T-cell (primary cell): ENCODE measurements around the gene MAMDC2. TPM values are rescaled to one million over a fixed set of nuclear protein-coding genes. Genes with fewer than 3 reads are reported as not detected.
A peak's percentile ranks its signal among the peaks of the same experiment; 100 is the strongest.

Experiments
- ATAC-seq, 4 experiments: fragments of 200-7000 bp in 3 of 4; fragments of 150-1000 bp in 1 of 4; cut with Tn5 transposase; replicated peaks in 1 of 4; 1 replicate in 3 of 4; 2 replicates in 1 of 4; pipeline ENCODE4 v1.10.0; 2021; ENCODE audit warnings: moderate library complexity in 3 of 4, mild to moderate bottlenecking in 2 of 4, moderate number of reproducible peaks in 1 of 4
- CTCF ChIA-PET, 2 donors: fragments of 300-600 bp; sonication (Branson Sonifier 250); formaldehyde crosslinking; loops; one replicate each; lab custom pipeline; 2022; ENCODE audit warnings: antibody characterized with exemption in 2 of 2; lab: Charles Lee
- POLR2A ChIA-PET, 2 donors: fragments of 300-600 bp; sonication (Branson Sonifier 250); formaldehyde crosslinking; loops; one replicate each; lab custom pipeline; 2022; ENCODE audit warnings: antibody characterized with exemption in 2 of 2; lab: Charles Lee
- DNase-seq, 35 experiments: peaks; one replicate each; pipeline versions ENCODE4 v3.0.0 to v3.0.0-alpha.2; 2013 to 2023
- H3K27ac ChIP-seq: one replicate; pipeline ENCODE4 v1.5.1; 2013; ENCODE audit warnings: low read length
- H3K27me3 ChIP-seq, 2 experiments: replicated peaks in 1 of 2; 1 replicate in 1 of 2; 2 replicates in 1 of 2; pipeline versions ENCODE4 v1.6.1 to v1.7.0; 2013; ENCODE audit warnings: low read length in 1 of 2, mixed read lengths in 1 of 2; ENCODE audit not compliant: control insufficient read depth in 2 of 2, insufficient read depth in 2 of 2; ENCODE audit errors: extremely low read depth in 1 of 2
- H3K36me3 ChIP-seq, 2 donors: 1 replicate in 1 of 2; 2 replicates in 1 of 2; pipeline versions ENCODE4 v1.6.1 to v1.7.0; 2013; ENCODE audit warnings: low read length in 1 of 2; ENCODE audit not compliant: control insufficient read depth in 2 of 2, insufficient read depth in 1 of 2; ENCODE audit errors: extremely low read depth in 1 of 2
- H3K4me1 ChIP-seq, 2 experiments: 1 replicate in 1 of 2; 2 replicates in 1 of 2; pipeline versions ENCODE4 v1.6.1 to v1.7.0; 2013; ENCODE audit warnings: low read length in 2 of 2, mixed read lengths in 1 of 2; ENCODE audit not compliant: insufficient read depth in 2 of 2, control insufficient read depth in 1 of 2; ENCODE audit errors: extremely low read depth in 1 of 2
- H3K4me3 ChIP-seq, 2 donors: 1 replicate in 1 of 2; 2 replicates in 1 of 2; pipeline versions ENCODE4 v1.5.1 to v1.7.0; 2013; ENCODE audit warnings: mild to moderate bottlenecking in 2 of 2, low read length in 1 of 2, moderate library complexity in 1 of 2; ENCODE audit not compliant: control insufficient read depth in 1 of 2; ENCODE audit errors: extremely low read depth in 1 of 2
- H3K9me3 ChIP-seq: 2 replicates; pipeline ENCODE4 v1.7.0; 2013
- H3K27ac Mint-ChIP-seq, 2 donors: one replicate each; pipeline ENCODE4 v1.8.0; 2020 to 2021; ENCODE audit warnings: mild to moderate bottlenecking in 2 of 2, mixed read lengths in 2 of 2
- H3K27me3 Mint-ChIP-seq, 2 donors: one replicate each; pipeline ENCODE4 v1.8.0; 2021 to 2022; ENCODE audit warnings: mixed read lengths in 2 of 2
- H3K36me3 Mint-ChIP-seq: one replicate; pipeline ENCODE4 v1.8.0; 2021; ENCODE audit warnings: mixed read lengths
- H3K4me1 Mint-ChIP-seq, 3 donors: one replicate each; pipeline ENCODE4 v1.8.0; 2020 to 2022; ENCODE audit warnings: mixed read lengths in 3 of 3, mild to moderate bottlenecking in 1 of 3
- H3K4me3 Mint-ChIP-seq, 3 donors: one replicate each; pipeline ENCODE4 v1.8.0; 2020 to 2022; ENCODE audit warnings: mild to moderate bottlenecking in 3 of 3, mixed read lengths in 3 of 3, moderate library complexity in 3 of 3
- H3K9me3 Mint-ChIP-seq, 3 donors: one replicate each; pipeline ENCODE4 v1.8.0; 2020 to 2022; ENCODE audit warnings: mixed read lengths in 3 of 3
- WGBS: methylation state at CpG from one replicate; pipeline ENCODE4 v1.1.5; 2013; ENCODE audit warnings: missing lambda C conversion rate; ENCODE audit not compliant: insufficient coverage; 5-methylcytosine and 5-hydroxymethylcytosine counted together
- total RNA-seq, 35 experiments: library from RNA in 6 of 35; stranded (reverse) in 6 of 35; fragments of 120-200 nt in 1 of 35; gene quantifications; one replicate each; pipeline versions ENCODE4 v1.2.1 to v1.2.4 and lab custom pipeline; 2013 to 2026

Gene MAMDC2, protein sequence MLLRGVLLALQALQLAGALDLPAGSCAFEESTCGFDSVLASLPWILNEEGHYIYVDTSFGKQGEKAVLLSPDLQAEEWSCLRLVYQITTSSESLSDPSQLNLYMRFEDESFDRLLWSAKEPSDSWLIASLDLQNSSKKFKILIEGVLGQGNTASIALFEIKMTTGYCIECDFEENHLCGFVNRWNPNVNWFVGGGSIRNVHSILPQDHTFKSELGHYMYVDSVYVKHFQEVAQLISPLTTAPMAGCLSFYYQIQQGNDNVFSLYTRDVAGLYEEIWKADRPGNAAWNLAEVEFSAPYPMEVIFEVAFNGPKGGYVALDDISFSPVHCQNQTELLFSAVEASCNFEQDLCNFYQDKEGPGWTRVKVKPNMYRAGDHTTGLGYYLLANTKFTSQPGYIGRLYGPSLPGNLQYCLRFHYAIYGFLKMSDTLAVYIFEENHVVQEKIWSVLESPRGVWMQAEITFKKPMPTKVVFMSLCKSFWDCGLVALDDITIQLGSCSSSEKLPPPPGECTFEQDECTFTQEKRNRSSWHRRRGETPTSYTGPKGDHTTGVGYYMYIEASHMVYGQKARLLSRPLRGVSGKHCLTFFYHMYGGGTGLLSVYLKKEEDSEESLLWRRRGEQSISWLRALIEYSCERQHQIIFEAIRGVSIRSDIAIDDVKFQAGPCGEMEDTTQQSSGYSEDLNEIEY
- total RNA-seq (under 1 TPM in 3 of 5 donors, not detected in 2; 0.09 to 0.19 (median 0.12) TPM), total RNA-seq (lab: John Stamatoyannopoulos, UW) (0 to 0.55 (median 0.05) reads per million in 29 experiments)
- total RNA-seq (2013), result 0.11 TPM

GRCh38 chr9:70043689-70044489, at the start of gene MAMDC2:
Gene MAMDC2 (plus strand): TSS chr9:70043848. CDS start chr9:70044198, 350 bp downstream.
- no peak within 1 kb of the TSS for H3K27ac ChIP-seq
- peak in 1 of 4 experiments; percentile 12 for ATAC-seq
- no peak within 1 kb of the TSS for H3K27ac Mint-ChIP-seq
- POLR2A ChIA-PET, result no interaction called here
- H3K36me3 ChIP-seq, result no peaks in the 10 kb centered on the region
- no peak within 1 kb of the TSS for H3K4me3 ChIP-seq
- H3K27me3 Mint-ChIP-seq, result peaks cover 59 to 60% of the 10 kb centered on the region in 2 donors
- CTCF ChIA-PET, result interaction anchor here in 1 of 2 donors (0.7 kb wide), 1 partner anchor 206 kb away, joined by 4 read pairs; no protein-coding TSS in a partner anchor
- peaks cover 7 to 46% of the 10 kb centered on the region in 2 experiments for H3K27me3 ChIP-seq
- no peaks in the 10 kb centered on the region for H3K9me3 Mint-ChIP-seq
- H3K4me1 Mint-ChIP-seq, result peaks cover 6 to 11% (median 8%) of the 10 kb centered on the region in 3 donors
- peak within 1 kb of the TSS; percentile 47 to 72 (median 62) for H3K4me3 Mint-ChIP-seq
- WGBS, result 7% methylated on average over 42 of the region's 55 CpGs
- H3K9me3 ChIP-seq, result no peaks in the 10 kb centered on the region
- H3K4me1 ChIP-seq, result peaks cover 0 to 8% of the 10 kb centered on the region in 2 experiments
- no peak for DNase-seq
- H3K36me3 Mint-ChIP-seq, result no peaks in the 10 kb centered on the region

GRCh38 chr9:69995846-69996245, 47.8 kb upstream of the MAMDC2 start:
- no peak overlapping the region for H3K4me3 ChIP-seq
- no peak overlapping the region for H3K4me3 Mint-ChIP-seq
- H3K27ac Mint-ChIP-seq, result no peak overlapping the region
- no peaks in the 10 kb centered on the region for H3K9me3 ChIP-seq
- no peak for DNase-seq
- peaks cover 4 to 13% of the 10 kb centered on the region in 2 donors for H3K27me3 Mint-ChIP-seq
- H3K4me1 Mint-ChIP-seq, result no peaks in the 10 kb centered on the region
- no peaks in the 10 kb centered on the region for H3K9me3 Mint-ChIP-seq
- ChIA-PET POLR2A (no interaction called here), CTCF (no interaction called here)
- no peak for ATAC-seq
- WGBS, result 82% methylated on average over 1 of the region's 1 CpG
- no peaks in the 10 kb centered on the region for H3K36me3 ChIP-seq
- no peaks in the 10 kb centered on the region for H3K4me1 ChIP-seq
- H3K27me3 ChIP-seq, result no peaks in the 10 kb centered on the region
- no peaks in the 10 kb centered on the region for H3K36me3 Mint-ChIP-seq
- no peak overlapping the region for H3K27ac ChIP-seq

- POLR2A ChIA-PET, result no interaction called here
- ATAC-seq (no peak), DNase-seq (no peak)
- WGBS, result 60% methylated on average over 1 of the region's 2 CpGs
- no peaks in the 10 kb centered on the region for H3K36me3 Mint-ChIP-seq
- no peaks in the 10 kb centered on the region for H3K9me3 Mint-ChIP-seq
- peaks cover 4 to 15% of the 10 kb centered on the region in 2 donors for H3K27me3 Mint-ChIP-seq
- no peaks in the 10 kb centered on the region for H3K27me3 ChIP-seq
- no peaks in the 10 kb centered on the region for H3K4me1 ChIP-seq
- no peak overlapping the region for H3K27ac ChIP-seq
- H3K9me3 ChIP-seq, result no peaks in the 10 kb centered on the region
- CTCF ChIA-PET, result no interaction called here
- no peak overlapping the region for H3K4me3 Mint-ChIP-seq
- H3K4me3 ChIP-seq, result no peak overlapping the region
- no peaks in the 10 kb centered on the region for H3K4me1 Mint-ChIP-seq
- no peak overlapping the region for H3K27ac Mint-ChIP-seq
- H3K36me3 ChIP-seq, result no peaks in the 10 kb centered on the region
Observed at GRCh38 chr9:69996967-69997366, 46.7 kb upstream of the MAMDC2 start.

DNA sequence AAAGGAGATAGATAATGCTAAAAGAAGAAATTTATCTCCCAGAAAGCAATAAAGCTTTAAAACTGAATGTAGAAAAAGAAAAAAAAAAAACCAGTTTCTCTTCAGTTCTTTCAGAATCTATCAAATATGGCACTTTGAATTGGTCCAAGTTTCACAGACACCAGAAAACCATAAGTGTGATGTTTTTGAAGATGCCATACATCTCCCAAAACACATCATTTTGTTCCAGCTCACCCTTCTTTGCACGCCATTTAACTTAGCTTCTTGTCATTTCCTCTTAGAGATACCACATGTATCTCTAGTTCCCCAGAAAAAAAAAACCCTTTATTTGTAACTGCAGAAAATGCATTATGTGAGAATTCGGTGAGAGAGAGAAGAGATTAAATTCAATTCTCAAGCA, 46.1 kb upstream of the MAMDC2 start:
- H3K9me3 ChIP-seq, result no peaks in the 10 kb centered on the region
- H3K36me3 Mint-ChIP-seq, result no peaks in the 10 kb centered on the region
- no peaks in the 10 kb centered on the region for H3K4me1 Mint-ChIP-seq
- no peak overlapping the region for H3K27ac ChIP-seq
- no peaks in the 10 kb centered on the region for H3K36me3 ChIP-seq
- no peak overlapping the region for H3K27ac Mint-ChIP-seq
- no peaks in the 10 kb centered on the region for H3K4me1 ChIP-seq
- no peak overlapping the region for H3K4me3 ChIP-seq
- H3K27me3 Mint-ChIP-seq, result peaks cover 4 to 15% of the 10 kb centered on the region in 2 donors
- no peak for ATAC-seq
- no CpG with 5 or more reads among the region's 2 CpGs for WGBS
- H3K27me3 ChIP-seq, result no peaks in the 10 kb centered on the region
- CTCF ChIA-PET, result no interaction called here
- DNase-seq, result no peak
- no peak overlapping the region for H3K4me3 Mint-ChIP-seq
- H3K9me3 Mint-ChIP-seq, result no peaks in the 10 kb centered on the region
- POLR2A ChIA-PET, result no interaction called here

DNA sequence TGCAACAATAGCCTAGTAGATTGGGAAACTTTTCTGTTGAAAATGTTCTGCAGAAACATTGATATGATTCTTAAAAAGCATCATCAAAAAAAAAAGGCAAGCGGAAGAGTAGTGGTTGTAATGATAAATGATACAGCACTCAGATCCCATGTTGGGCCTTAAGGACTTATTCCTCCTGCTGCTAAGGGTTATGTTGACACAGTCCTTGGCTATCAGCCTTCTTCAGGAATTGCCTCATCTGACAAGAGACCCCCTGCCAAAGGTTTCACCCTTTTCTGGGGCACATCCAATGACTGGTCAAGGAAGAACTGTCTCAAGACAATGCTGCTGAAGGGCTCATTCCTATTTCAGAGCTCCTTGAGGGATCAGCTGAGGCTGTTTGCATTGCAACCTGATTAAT, 44.3 kb upstream of the MAMDC2 start:
- Mint-ChIP-seq H3K4me1 (no peaks in the 10 kb centered on the region), H3K27ac (no peak overlapping the region), H3K9me3 (no peaks in the 10 kb centered on the region), H3K36me3 (no peaks in the 10 kb centered on the region), H3K27me3 (peaks cover 0 to 13% of the 10 kb centered on the region in 2 donors), H3K4me3 (no peak overlapping the region)
- Histone ChIP-seq H3K36me3 (no peaks in the 10 kb centered on the region), H3K27me3 (no peaks in the 10 kb centered on the region), H3K9me3 (no peaks in the 10 kb centered on the region), H3K27ac (no peak overlapping the region), H3K4me3 (no peak overlapping the region), H3K4me1 (no peaks in the 10 kb centered on the region)
- WGBS, result no CpG with 5 or more reads among the region's 1 CpG
- ChIA-PET POLR2A (no interaction called here), CTCF (no interaction called here)
- DNase-seq (no peak), ATAC-seq (no peak)

- ChIA-PET POLR2A (no interaction called here), CTCF (interaction anchor here in 1 of 2 donors (0.6 kb wide), 1 partner anchor 58 kb away, joined by 4 read pairs; no protein-coding TSS in a partner anchor)
- Mint-ChIP-seq H3K27ac (no peak overlapping the region), H3K4me3 (no peak overlapping the region), H3K36me3 (no peaks in the 10 kb centered on the region), H3K4me1 (no peaks in the 10 kb centered on the region), H3K9me3 (no peaks in the 10 kb centered on the region), H3K27me3 (peaks cover under 1 to 10% of the 10 kb centered on the region in 2 donors)
- no peak overlapping the region for H3K4me3 ChIP-seq
- DNase-seq (no peak), ATAC-seq (no peak)
- H3K27me3 ChIP-seq, result no peaks in the 10 kb centered on the region
- no peaks in the 10 kb centered on the region for H3K36me3 ChIP-seq
- no peaks in the 10 kb centered on the region for H3K9me3 ChIP-seq
- H3K4me1 ChIP-seq, result no peaks in the 10 kb centered on the region
- WGBS, result 50% methylated on average over 1 of the region's 3 CpGs
- no peak overlapping the region for H3K27ac ChIP-seq
Observed at GRCh38 chr9:70000469-70000868, 43.2 kb upstream of the MAMDC2 start.
